Hepatic stellate cell (primary cell): ENCODE measurements around the gene ARHGAP18.

Source experiments
- DNase-seq: peaks from one replicate; pipeline ENCODE4 v3.0.0; 2011; ENCODE audit warnings: low spot score

Gene ARHGAP18

GRCh38 chr6:129692467-129692866 is 17.5 kb downstream of the ARHGAP18 start:
- DNase-seq, result no peak

GRCh38 chr6:129691709-129692108 is 18.3 kb downstream of the ARHGAP18 start:
- no peak for DNase-seq

- DNase-seq, result no peak
Measured at GRCh38 chr6:129691043-129691640, 18.8 kb downstream of the ARHGAP18 start.

GRCh38 chr6:129686941-129687627 is 22.9 kb downstream of the ARHGAP18 start:
- no peak for DNase-seq

DNA sequence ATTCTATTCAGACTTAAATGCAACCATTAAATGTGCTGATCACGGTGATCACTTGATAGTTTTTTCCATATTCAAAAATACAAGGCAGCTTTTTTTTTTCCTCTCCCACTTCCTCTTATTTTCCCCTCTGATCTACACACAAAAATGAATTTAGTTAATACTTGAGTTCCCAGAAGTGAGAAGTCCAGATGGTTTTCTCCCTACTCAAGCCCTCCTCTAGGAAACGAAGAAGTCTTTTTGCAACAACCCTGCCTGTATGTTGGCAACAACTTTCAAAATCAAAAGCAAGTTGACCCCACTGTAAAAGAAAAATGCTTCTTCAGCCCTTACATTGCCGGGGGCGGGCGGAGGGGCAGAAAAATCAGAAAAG is 24.3 kb downstream of the ARHGAP18 start:
- no peak for DNase-seq

DNA sequence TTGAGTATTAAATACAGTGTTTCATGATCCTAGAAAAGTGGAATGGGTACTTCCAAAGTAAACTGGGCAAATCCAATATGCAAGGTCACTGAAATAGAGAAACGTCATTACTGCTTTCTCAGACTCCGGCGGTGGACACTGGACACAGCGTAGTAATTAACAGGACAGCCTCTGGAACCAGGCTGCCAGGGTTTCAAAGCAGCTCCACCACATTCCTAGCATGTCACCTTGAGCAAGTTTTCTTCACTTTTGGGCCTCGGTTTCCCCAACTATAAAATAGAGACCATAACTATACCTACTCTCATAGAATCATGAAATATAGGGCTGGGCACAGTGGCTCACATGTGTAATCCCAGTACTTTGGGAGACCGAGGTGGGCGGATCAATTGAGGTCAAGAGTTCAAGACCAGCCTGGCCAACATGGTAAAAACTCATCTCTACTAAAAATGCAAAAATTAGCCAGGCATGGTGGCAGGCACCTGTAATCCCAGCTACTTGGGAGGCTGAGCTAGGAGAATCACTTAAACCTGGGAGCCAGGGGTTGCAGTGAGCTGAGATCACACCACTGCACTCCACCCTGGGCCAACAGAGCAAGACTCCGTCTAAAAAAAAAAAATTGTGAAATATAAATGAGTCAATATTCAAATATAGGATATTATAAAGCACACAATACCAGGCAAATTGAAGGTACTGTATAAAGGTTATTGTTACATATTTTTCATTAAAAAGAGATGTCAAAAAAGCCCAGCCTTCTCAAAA is 24.9 kb downstream of the ARHGAP18 start:
- DNase-seq, result no peak

DNA sequence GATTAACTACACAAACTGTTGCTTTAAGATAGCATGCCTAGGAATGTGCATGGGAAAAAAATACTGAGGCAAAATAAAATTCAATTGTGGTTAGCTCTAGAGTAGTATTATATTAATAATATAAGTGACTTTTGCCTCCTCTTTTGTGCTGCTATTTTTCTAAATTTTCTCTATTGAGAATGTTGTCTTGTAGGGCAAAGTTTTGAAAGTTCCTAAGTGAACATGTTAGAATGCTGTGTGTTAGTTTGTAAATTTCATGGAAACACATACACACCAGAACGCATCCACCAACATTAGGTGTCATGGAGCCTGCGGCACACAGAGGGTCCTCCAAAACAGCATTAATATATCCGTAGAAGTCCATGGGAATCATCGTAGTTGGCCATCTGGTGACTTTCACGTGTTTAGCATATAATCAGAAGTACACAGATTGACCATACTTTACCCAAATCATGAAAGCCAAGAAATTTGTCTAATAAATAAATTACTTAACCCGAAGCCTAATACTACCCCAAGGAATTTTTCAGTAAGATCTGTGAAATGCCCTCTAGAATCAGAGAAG is 25.6 kb downstream of the ARHGAP18 start:
- no peak for DNase-seq

DNA sequence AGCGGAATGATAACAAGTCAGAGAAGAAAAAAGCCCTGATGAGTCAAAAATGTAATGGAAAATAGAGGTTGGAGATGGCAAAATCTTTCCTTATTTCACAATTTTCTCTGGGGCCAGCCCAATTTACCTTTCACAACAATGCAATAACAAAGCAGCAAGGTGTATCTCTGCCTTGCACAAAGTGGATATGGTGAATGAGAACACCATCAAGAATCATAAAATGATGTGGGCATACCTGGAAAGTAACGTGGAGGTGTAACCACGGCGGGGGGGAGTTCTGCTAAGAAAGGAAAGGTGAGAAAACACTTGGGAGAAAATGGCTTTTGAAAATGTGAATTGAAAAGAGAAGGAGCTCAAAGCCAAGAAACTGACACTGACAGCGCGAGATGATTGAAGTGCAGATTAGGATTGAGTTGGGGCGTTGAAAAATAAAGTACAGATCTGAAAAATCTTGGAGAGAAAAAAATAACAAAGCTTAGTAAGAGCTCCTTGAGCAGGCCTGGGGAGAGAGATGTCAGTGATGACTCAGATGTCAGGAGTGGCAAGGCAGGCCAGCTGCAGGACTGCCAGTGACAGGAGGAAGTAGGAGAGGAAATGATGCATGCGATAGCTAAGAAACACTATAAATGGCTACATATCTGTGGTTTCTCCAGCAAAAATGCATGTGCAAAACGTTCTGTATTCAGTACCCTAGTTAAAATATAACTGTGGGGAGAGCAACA is 26.2 kb downstream of the ARHGAP18 start:
- peak; percentile 91 for DNase-seq

DNA sequence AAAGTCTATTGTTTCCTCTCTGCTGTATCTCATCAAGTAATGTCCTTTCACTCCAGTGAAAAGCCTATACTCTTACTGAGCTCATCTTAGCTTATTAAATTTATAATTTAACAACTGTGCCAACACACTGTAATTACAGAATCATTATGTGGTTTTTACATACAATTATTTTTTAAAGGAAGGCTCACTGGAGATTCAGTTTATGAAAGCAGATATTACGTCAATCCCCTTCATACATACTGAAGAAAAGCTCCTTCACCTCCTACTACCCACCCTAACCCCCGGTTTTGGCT is 28.1 kb downstream of the ARHGAP18 start:
- no peak for DNase-seq

DNA sequence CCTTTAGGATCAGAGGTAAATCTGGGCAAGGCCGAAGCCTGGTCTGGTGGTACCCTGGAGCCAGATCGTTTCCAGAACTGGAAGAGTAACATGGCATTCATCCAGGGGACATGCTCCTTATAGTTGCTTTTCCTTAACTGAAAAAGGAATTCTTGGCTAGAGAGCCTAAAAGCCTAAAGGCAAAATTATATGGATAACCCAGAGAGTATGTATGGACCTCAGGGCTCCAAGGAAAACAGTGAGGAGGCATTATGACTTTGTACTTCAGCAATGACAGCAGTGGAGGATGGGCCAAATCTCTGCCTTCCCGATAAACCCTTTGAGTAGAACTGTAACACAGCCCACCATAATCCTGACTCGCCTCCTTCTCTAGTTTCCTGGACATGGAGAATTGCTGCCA is 29.3 kb downstream of the ARHGAP18 start:
- no peak for DNase-seq

- no peak for DNase-seq
Measured at GRCh38 chr6:129679758-129680157, 30.2 kb downstream of the ARHGAP18 start.

- no peak for DNase-seq
Measured at GRCh38 chr6:129679275-129679674, 30.7 kb downstream of the ARHGAP18 start.

GRCh38 chr6:129678463-129678862 is 31.5 kb downstream of the ARHGAP18 start:
- DNase-seq, result no peak

DNA sequence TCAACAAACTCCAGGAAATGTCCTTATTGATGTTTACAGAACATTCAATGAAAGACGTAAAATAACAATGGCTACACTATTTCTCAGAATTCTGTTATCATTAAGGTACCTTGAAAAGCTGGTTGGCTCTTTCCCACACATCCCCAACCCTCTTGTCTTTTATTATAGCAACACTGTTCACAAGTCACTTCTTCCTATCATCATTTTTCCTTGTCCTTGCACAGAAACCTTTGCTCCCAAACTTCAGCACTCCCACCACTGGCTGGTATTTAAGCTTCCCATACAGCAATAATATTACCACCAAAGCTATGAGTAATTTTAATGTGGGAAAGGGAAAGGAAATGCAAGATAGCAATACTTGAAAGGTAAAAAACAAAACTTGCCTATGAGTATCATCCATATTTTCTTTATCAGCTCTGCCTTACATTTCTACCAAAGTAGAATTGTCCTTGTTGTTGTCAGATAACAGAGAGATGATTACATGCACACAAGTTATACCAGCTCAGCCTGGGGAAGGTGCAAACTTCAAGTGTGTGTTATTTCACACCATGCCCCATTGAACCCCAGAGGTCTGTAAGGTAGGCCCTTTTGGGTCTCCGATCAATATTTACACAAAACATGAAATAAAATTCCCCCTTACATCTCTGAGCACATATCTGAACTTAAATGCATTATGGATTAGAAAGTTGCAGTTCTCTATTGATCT is 32.2 kb downstream of the ARHGAP18 start:
- no peak for DNase-seq

DNA sequence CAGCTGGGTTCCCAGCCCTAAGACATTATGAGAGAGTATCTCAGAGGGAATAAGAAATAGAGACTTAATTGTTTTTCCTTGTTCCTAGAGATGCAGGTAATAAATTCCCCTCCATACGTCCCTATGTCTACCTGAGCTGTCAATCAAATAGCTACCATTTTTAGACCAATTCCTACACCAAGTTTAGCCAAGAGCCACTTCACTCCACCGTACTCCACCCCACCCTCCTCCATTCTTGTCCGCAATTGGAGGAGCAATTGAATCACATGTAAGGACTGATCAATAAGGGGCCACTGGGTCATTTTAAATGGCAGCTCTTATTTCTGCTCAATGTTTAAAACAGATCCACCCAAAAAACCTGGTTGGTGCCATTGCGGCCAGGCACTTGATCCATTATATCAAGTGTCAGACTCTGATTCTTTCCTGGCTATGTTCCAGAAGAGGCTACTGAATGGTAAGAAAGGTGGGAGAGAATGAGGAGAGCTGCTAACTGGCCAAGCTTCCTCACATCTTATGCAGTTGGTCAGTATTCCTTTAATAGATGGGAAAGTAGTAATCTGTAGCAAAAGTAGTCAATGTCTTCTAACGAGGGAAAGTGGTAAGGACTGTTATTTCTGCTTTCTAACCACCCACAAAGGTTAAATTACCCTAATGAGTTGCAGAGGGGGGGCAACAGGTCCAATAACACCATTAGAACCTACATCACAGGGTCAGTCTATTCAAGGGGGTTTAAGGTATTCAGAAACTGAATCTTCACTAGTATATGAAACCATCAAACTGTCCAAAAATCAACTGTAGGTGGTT is 34.1 kb downstream of the ARHGAP18 start:
- DNase-seq, result no peak

GRCh38 chr6:129673748-129674147 is 36.2 kb downstream of the ARHGAP18 start:
- DNase-seq, result no peak

DNA sequence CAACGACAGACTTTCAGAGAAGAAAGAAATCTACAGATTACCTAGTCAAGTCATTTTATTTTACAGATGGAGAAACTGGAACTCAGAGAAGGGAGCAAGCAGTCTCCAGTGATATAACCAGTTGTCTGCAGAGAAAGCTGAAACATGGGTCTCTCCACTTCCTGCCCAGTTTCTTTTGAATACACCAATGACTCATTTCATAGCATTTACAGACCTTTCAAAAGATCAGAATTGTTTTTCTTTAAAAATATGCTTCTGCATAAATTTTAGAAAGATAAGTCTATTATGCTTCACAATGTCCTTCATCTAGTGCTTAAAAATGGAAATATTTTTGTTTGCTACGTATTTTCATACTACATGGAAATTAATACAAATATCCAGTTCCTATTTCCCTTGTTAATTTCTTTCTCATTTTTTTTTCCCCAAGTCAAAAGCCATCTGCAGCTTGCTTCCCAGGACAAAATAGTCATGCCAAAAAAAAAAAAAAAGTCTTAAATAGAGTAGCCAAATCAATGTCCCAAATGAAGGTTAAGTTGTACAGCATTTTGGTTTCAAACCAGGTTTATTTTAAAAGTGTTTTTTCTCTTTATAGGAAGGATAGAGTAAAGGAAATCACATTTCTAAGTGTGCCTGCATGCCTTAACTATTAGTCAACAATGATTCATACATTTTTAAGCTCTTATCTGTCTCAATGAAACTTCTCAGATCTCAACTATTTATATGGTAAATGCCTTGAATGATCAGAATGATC is 36.9 kb downstream of the ARHGAP18 start:
- peak; percentile 67 for DNase-seq

DNA sequence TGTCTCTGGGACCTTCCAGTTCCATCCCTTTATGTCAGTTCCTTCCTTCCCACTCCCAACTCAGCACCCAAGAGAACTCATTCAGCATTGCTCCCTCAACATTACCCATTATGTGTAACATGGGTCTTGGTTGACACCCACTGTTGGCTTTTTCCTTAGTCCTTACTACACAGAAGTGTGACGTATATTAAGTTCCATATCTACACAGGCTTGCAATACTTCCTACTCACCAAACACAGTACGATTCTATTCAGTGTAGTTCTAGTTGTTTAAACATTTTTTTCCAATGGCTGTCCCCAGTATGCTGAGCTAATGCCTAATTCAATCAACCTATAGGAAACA is 37.7 kb downstream of the ARHGAP18 start:
- no peak for DNase-seq

- no peak for DNase-seq
Measured at GRCh38 chr6:129671442-129672340, 38.3 kb downstream of the ARHGAP18 start.
